DND-41 (cell line): Measurements from ENCODE around the gene STAC.
A peak's percentile ranks its signal among the peaks of the same experiment; 100 is the strongest.

Source experiments
- ATAC-seq: fragments of 200-7000 bp; cut with Tn5 transposase; 3 replicates; pipeline ENCODE4 v1.9.1; 2021; ENCODE audit warnings: low read depth; ENCODE audit not compliant: insufficient read depth
- DNase-seq: peaks from one replicate; pipeline ENCODE4 v3.0.0-alpha.2; 2020
- H2AFZ ChIP-seq: 2 replicates; pipeline ENCODE4 v1.6.0; 2012; ENCODE audit warnings: low read depth, low read length
- H3K27ac ChIP-seq: 2 replicates; pipeline ENCODE4 v1.5.1; 2012; ENCODE audit warnings: low read length, inconsistent platforms
- H3K27me3 ChIP-seq: fragments of 200-600 bp; sonication (generic); 2 replicates; pipeline ENCODE4 v1.6.0; 2012; ENCODE audit warnings: low read length, mild to moderate bottlenecking, inconsistent platforms; ENCODE audit not compliant: insufficient read depth, poor library complexity
- H3K36me3 ChIP-seq: 2 replicates; pipeline ENCODE4 v1.5.1; 2012; ENCODE audit warnings: low read length, inconsistent platforms; ENCODE audit not compliant: insufficient read depth
- H3K4me1 ChIP-seq: 2 replicates; pipeline ENCODE4 v1.5.1; 2012; ENCODE audit warnings: mild to moderate bottlenecking, low read length; ENCODE audit not compliant: insufficient read depth
- H3K4me2 ChIP-seq: 2 replicates; pipeline ENCODE4 v1.6.0; 2012; ENCODE audit warnings: mild to moderate bottlenecking, moderate library complexity, low read length, inconsistent platforms; ENCODE audit not compliant: insufficient read depth
- H3K4me3 ChIP-seq, 2 experiments: fragments of 200-600 bp in 1 of 2; shearing (Covaris generic) in 1 of 2; 2 replicates each; pipeline ENCODE4 v1.5.1; 2012 to 2016; ENCODE audit warnings: inconsistent platforms in 2 of 2, low read length in 2 of 2, mild to moderate bottlenecking in 2 of 2, low read depth in 1 of 2, moderate library complexity in 1 of 2
- H3K79me2 ChIP-seq: 2 replicates; pipeline ENCODE4 v1.6.0; 2012; ENCODE audit warnings: low read length, inconsistent platforms; ENCODE audit not compliant: insufficient read depth
- H3K9ac ChIP-seq: 2 replicates; pipeline ENCODE4 v1.6.0; 2012; ENCODE audit warnings: low read depth, mild to moderate bottlenecking, inconsistent platforms, low read length, moderate library complexity
- H3K9me3 ChIP-seq: 2 replicates; pipeline ENCODE4 v1.5.1; 2012; ENCODE audit warnings: low read length, moderate library complexity, mild to moderate bottlenecking, inconsistent platforms; ENCODE audit not compliant: insufficient read depth, severe bottlenecking
- H4K20me1 ChIP-seq: 2 replicates; pipeline ENCODE4 v1.6.0; 2012; ENCODE audit warnings: low read length; ENCODE audit not compliant: insufficient read depth
- EZH2 ChIP-seq: IDR thresholded peaks from 3 replicates; pipeline ENCODE4 v1.6.1; 2012; ENCODE audit warnings: borderline replicate concordance, low read depth, mild to moderate bottlenecking, moderate library complexity, low read length, inconsistent platforms; ENCODE audit not compliant: severe bottlenecking
- TF ChIP-seq, protein P1 (sequence below): IDR thresholded peaks from 2 replicates; pipeline ENCODE4 v1.5.1; 2012; ENCODE audit warnings: borderline replicate concordance, low read length, moderate library complexity, mild to moderate bottlenecking; ENCODE audit not compliant: poor library complexity, severe bottlenecking; ENCODE audit errors: extremely low read depth

The STAC gene

DNA sequence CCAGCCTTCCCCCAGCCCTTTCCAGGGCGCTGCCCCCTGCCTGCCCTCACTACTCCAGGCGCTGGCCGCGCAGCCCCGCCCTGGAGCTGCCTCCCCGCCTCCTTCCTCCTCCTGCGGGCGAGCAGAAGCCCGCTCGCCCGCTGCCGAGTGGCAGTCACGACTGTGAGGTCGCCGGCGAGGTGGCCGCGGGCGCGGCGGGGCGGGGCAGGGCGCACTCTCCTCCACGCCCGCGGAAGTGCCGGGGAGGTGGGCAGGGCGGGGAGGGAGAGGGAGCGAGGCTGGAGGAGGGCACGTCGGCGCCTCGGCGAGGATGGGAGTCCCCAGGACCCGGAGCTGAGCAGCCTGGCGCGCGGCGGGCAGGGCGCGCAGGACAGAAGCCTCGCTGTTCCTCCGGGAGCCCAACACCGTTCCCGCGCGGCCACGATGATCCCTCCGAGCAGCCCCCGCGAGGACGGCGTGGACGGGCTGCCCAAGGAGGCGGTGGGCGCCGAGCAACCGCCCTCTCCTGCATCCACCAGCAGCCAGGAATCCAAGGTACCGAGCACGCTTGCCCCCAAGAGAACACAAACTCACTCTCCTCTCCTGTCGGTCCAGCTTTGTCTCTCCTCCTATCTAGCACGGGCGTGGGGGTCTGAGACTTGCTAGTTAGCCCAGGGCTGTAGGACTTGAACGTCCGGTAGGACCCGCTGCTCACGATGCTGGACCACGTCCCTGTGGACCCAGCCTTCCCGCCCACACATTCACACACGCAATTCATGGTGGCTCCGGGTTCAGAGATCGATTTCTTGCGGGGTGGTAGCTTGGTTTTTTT is at the start of gene STAC:
Gene STAC, plus strand, starts transcription at position 284 of the 811 bp plus-strand sequence. Its CDS starts 140 bp downstream, at position 424.
- TF ChIP-seq, protein P1, sequence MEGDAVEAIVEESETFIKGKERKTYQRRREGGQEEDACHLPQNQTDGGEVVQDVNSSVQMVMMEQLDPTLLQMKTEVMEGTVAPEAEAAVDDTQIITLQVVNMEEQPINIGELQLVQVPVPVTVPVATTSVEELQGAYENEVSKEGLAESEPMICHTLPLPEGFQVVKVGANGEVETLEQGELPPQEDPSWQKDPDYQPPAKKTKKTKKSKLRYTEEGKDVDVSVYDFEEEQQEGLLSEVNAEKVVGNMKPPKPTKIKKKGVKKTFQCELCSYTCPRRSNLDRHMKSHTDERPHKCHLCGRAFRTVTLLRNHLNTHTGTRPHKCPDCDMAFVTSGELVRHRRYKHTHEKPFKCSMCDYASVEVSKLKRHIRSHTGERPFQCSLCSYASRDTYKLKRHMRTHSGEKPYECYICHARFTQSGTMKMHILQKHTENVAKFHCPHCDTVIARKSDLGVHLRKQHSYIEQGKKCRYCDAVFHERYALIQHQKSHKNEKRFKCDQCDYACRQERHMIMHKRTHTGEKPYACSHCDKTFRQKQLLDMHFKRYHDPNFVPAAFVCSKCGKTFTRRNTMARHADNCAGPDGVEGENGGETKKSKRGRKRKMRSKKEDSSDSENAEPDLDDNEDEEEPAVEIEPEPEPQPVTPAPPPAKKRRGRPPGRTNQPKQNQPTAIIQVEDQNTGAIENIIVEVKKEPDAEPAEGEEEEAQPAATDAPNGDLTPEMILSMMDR, result no peak
- TF ChIP-seq EZH2, result no peak
- H3K27ac ChIP-seq, result no peak within 1 kb of the TSS
- ATAC-seq (no peak), DNase-seq (no peak)
- H3K9me3 ChIP-seq, result no peaks in the 10 kb centered on the region
- no peak within 1 kb of the TSS for H2AFZ ChIP-seq
- H3K4me2 ChIP-seq, result no peak within 1 kb of the TSS
- H3K4me3 ChIP-seq, result no peak within 1 kb of the TSS
- no peak within 1 kb of the TSS for H3K9ac ChIP-seq
- H3K27me3 ChIP-seq, result peaks cover 13% of the 10 kb centered on the region
- no peaks in the 10 kb centered on the region for H3K79me2 ChIP-seq
- H3K36me3 ChIP-seq, result no peaks in the 10 kb centered on the region
- no peaks in the 10 kb centered on the region for H4K20me1 ChIP-seq
- no peaks in the 10 kb centered on the region for H3K4me1 ChIP-seq

DNA sequence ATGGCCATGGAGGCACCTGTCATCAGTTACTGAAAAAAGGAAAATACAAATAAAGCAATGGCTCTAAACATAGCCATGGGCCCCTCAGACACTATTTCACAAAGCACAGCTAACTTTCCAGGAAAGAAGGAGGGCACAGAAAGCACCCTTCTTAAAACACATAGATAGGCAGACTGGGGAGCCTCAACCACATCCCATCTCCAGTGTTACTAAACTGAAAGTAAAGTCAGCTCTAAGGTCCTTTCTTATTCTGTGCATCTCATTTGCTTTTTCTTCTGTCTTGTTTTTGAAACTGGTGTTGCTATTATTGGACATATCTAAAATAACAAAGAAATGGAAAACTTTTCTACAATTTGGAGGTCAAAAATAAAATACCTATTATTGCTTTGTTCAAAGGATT is 48.2 kb upstream of the STAC start:
- no peak overlapping the region for H3K4me3 ChIP-seq
- DNase-seq, result no peak
- TF ChIP-seq, protein P1, result no peak
- no peak for TF ChIP-seq EZH2
- no peak overlapping the region for H3K27ac ChIP-seq
- no peaks in the 10 kb centered on the region for H3K4me1 ChIP-seq
- H3K4me2 ChIP-seq, result no peak overlapping the region
- no peaks in the 10 kb centered on the region for H3K79me2 ChIP-seq
- no peaks in the 10 kb centered on the region for H4K20me1 ChIP-seq
- ATAC-seq, result peak; percentile 55
- H3K36me3 ChIP-seq, result no peaks in the 10 kb centered on the region
- no peak overlapping the region for H2AFZ ChIP-seq
- H3K9me3 ChIP-seq, result no peaks in the 10 kb centered on the region
- H3K9ac ChIP-seq, result no peak overlapping the region
- peaks cover under 1% of the 10 kb centered on the region for H3K27me3 ChIP-seq

DNA sequence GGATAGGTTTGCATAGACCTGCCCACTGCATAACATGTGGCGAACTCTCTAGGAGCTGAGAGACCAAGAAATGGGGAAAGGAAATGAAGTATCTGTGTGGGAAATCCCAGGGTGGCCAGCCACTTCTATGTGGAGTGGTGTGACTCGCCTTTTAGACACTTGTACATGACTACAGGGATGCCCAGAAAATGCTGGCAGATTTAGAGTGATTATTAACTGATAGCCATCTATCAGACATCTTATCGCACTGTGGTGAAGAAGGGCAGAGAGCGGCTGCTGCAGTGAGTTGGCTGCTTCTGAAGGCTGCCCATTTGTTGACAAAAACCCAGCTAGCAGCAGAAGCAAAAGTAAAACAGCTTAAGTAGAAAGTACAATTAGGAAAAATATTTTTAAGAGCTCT is 18.1 kb upstream of the STAC start:
- Histone ChIP-seq H3K27ac (no peak overlapping the region), H4K20me1 (no peaks in the 10 kb centered on the region), H3K36me3 (no peaks in the 10 kb centered on the region), H3K9ac (no peak overlapping the region), H3K4me2 (no peak overlapping the region), H2AFZ (no peak overlapping the region), H3K4me3 (no peak overlapping the region), H3K9me3 (no peaks in the 10 kb centered on the region), H3K4me1 (no peaks in the 10 kb centered on the region), H3K79me2 (no peaks in the 10 kb centered on the region), H3K27me3 (peaks cover 10% of the 10 kb centered on the region)
- ATAC-seq, result no peak
- TF ChIP-seq, protein P1, result no peak
- TF ChIP-seq EZH2, result no peak
- no peak for DNase-seq
